AG09309 (cell line): ENCODE results near the gene TMEM263.
"Not testable (repeated sequence)": the region's sequence is repeated elsewhere in the genome, so short reads cannot be mapped to it uniquely, and the experiment has no call there.

Experiments
- DNase-seq: peaks from one replicate; pipeline ENCODE4 v3.0.0-alpha.2; 2010; ENCODE audit warnings: low read depth
- H3K4me3 ChIP-seq: 2 replicates; pipeline ENCODE4 v1.5.1; 2011; ENCODE audit warnings: mild to moderate bottlenecking, low read depth, low read length, moderate library complexity; ENCODE audit not compliant: control insufficient read depth
- TF ChIP-seq, protein P1 (sequence below): IDR thresholded peaks from 2 replicates; pipeline ENCODE4 v1.5.1; 2011; ENCODE audit warnings: mild to moderate bottlenecking, low read depth, low read length, inconsistent platforms; ENCODE audit not compliant: insufficient read depth, control insufficient read depth; ENCODE audit errors: missing control alignments

Gene TMEM263

DNA sequence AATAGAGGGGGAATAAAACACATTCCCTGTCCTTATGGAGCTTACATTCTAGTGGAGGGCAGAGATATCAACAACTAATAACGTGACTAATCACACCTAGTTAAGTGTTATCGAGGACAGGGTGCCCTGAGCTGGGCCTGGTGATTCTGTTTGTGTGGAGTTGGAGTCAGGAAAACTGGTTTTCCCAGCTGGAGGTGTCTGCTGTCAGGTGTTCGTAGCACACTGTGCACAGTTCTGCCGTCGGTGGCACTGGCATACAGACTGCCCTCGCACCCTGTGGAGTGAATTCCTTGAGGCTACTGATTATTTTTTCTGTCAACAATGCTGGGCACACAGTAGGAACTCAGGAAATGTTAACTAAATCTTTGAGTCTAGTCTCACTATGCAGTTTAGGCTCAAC is 32.1 kb downstream of the TMEM263 start:
- H3K4me3 ChIP-seq: no peak overlapping the region

DNA sequence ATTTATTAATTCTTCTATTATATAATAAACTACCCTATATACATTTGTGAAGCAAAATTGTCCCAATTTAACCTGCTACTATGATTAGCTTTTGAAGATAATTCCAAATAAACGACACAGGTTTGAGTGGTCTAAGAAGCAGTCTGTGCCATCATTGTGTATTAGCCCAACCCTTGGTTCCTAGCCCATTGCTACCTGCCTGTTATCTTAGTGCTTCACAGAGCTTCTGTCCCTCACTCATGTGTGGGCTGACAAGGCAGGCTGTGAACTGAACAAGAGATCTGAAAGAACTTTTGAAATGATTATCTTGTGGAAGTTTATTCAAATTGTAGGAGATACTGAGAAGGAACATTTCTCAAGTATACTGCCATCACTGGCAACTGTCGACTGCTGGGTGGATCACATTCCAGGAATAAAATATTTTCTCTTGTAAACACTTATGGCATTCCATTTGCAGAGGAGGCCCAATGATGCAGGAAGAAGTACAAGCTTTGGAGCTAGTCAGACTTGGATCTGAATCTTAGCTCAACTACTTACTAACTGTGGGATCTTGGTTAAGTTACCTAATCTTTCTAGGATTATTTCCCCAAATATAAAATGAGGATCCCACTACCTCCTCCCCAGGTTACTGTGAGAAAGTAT is 39.0 kb downstream of the TMEM263 start:
- TF ChIP-seq, protein P1, sequence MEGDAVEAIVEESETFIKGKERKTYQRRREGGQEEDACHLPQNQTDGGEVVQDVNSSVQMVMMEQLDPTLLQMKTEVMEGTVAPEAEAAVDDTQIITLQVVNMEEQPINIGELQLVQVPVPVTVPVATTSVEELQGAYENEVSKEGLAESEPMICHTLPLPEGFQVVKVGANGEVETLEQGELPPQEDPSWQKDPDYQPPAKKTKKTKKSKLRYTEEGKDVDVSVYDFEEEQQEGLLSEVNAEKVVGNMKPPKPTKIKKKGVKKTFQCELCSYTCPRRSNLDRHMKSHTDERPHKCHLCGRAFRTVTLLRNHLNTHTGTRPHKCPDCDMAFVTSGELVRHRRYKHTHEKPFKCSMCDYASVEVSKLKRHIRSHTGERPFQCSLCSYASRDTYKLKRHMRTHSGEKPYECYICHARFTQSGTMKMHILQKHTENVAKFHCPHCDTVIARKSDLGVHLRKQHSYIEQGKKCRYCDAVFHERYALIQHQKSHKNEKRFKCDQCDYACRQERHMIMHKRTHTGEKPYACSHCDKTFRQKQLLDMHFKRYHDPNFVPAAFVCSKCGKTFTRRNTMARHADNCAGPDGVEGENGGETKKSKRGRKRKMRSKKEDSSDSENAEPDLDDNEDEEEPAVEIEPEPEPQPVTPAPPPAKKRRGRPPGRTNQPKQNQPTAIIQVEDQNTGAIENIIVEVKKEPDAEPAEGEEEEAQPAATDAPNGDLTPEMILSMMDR: no peak
- DNase-seq: peak; percentile 48
- no peak overlapping the region for H3K4me3 ChIP-seq

More for the DNA sequence above, 32.1 kb downstream of the TMEM263 start:
- TF ChIP-seq, protein P1: no peak
- DNase-seq: no peak

DNA sequence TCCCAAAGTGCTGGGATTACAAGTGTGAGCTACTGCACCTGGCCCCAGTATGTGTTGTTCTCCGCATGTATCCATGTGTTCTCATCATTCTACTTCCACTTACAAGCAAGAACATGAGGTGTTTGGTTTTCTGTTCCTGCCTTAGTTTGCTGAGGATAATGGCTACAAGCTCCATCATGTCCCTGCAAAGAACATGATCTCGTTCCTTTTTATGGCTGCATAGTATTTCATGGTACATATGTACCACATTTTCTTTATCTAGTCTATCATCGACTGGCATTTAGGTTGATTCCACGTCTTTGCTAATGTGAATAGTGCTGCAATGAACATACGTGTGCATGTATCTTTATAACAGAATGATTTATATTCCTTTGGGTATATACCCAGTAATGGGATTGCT is 40.4 kb downstream of the TMEM263 start:
- not testable (repeated sequence) for DNase-seq, H3K4me3 ChIP-seq

DNA sequence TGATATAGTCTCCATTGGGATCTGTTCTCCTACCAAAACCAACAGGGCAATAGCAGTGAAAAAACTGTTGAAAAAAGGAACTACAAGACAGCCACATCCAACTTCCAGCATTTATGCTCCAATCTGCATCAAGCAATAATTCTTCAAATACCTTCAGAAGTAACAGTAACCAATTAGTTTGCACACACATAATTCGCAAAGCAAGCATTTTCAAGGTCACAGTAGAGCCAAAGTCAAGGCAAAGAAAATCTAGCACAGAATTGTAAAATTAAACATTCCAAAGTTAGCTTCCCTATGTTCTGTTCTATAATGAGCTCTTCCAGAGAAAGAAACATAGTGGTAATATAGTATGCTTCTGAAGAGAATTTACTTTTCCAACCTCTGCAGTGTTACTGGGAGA is 42.2 kb downstream of the TMEM263 start:
- TF ChIP-seq, protein P1: no peak
- no peak overlapping the region for H3K4me3 ChIP-seq
- DNase-seq: no peak

DNA sequence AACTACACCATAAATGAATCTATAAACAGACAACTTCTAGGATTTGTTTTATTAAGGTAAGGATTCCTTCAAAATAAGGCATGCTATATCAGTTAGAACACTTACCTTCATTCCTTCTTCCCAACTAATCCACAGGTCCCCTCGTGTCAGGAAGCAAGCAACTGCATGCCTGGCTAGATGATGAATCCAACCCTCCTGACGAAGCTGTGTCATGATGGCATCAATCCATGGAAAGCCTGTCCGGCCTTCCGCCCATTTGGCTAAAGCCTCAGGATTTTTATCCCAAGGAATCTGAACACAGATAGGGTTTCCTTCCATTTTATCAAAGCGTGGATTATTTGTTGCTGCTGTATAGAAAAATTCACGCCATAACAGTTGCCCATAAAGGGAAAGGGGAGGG is 43.7 kb downstream of the TMEM263 start:
- no peak for DNase-seq
- no peak overlapping the region for H3K4me3 ChIP-seq
- TF ChIP-seq, protein P1: no peak

DNA sequence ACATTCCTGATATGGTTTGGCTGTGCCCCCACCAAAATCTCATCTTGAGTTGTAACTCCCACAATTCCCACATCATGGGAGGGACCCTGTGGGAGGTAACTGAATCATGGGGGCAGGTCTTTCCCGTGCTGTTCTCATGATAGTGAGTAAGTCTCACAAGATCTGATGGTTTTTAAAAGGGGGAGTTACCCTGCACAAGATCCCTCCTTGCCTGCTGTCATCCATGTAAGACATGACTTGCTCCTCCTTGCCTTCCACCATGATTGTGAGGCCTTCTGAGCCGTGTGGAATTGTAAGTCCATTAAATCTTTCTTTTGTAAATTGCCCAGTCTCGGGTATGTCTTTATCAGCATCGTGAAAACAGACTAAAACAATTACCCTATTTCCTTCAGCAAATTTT is 47.0 kb downstream of the TMEM263 start:
- not testable (repeated sequence) for H3K4me3 ChIP-seq, DNase-seq

DNA sequence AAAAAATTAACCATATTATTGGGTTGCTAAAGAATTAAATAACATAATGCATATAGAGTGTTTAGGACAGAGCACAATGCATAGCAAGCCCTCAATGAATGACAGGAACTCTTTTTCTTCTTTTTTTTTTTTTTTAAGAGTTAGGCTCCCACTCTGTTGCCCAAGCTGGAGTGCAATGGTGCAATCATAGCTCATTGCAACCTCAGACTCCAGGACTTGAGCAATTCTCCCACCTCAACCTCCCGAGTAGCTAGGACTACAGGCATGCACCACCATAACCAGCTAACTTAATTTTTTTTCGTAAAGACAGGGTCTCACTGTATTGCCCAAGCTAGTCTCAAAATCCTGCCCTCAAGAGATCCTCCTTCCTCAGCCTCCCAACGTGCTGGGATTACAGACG is 51.7 kb downstream of the TMEM263 start:
- no peak overlapping the region for H3K4me3 ChIP-seq
- TF ChIP-seq, protein P1: no peak
- no peak for DNase-seq

DNA sequence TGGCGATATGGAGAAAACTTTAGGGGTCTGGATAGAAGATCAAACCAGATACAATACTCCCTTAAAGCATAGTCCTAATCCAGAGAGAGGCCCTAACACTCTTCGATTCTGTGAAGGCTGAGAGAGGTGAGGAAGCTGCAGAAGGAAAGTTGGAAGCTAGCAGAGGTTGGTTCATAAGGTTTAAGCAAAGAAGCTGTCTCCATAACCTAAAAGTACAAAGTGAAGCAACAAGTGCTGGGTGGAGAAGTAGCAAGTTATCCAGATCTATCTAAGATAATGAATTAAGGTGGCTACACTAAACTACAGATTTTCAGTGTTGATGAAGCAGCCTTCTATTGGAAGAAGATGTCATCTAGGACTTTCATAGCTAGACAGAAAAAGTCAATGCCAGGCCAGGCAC is 55.8 kb downstream of the TMEM263 start:
- TF ChIP-seq, protein P1: no peak
- H3K4me3 ChIP-seq: no peak overlapping the region
- DNase-seq: no peak
